Stimulated activated naive CD4-positive, alpha-beta T cell treated with Interleukin-2 at 50 U/mL for 16 hours (primary cell): ENCODE results near the gene LRP6.
A peak's percentile ranks its signal among the peaks of the same experiment; 100 is the strongest.
"Not testable (repeated sequence)": the region's sequence is repeated elsewhere in the genome, so short reads cannot be mapped to it uniquely, and the experiment has no call there.

Source experiments
- DNase-seq: peaks from one replicate; lab custom pipeline; 2025; lab: John Stamatoyannopoulos, UW

Gene LRP6

GRCh38 chr12:12180575-12180974 lies 86.3 kb downstream of the LRP6 start:
- DNase-seq: no peak

GRCh38 chr12:12180136-12180535 lies 86.7 kb downstream of the LRP6 start:
- no peak for DNase-seq

- no peak for DNase-seq
Observed at GRCh38 chr12:12178559-12178958, 88.3 kb downstream of the LRP6 start.

GRCh38 chr12:12176402-12176801 lies 90.4 kb downstream of the LRP6 start:
- no peak for DNase-seq

- DNase-seq: peak; percentile 1
Observed at GRCh38 chr12:12171991-12172511, 94.8 kb downstream of the LRP6 start.

- DNase-seq: no peak
Observed at GRCh38 chr12:12167847-12168246, 99.0 kb downstream of the LRP6 start.

GRCh38 chr12:12166751-12167150 lies 100.1 kb downstream of the LRP6 start:
- no peak for DNase-seq

GRCh38 chr12:12159988-12160387 lies 106.9 kb downstream of the LRP6 start:
- no peak for DNase-seq

GRCh38 chr12:12158858-12159257 lies 108.0 kb downstream of the LRP6 start:
- DNase-seq: no peak

- DNase-seq: no peak
Observed at GRCh38 chr12:12157424-12157823, 109.4 kb downstream of the LRP6 start.

GRCh38 chr12:12156828-12157227 lies 110.0 kb downstream of the LRP6 start:
- no peak for DNase-seq

GRCh38 chr12:12156116-12156515 lies 110.7 kb downstream of the LRP6 start:
- no peak for DNase-seq

GRCh38 chr12:12153596-12153995 lies 113.2 kb downstream of the LRP6 start:
- no peak for DNase-seq

- DNase-seq: no peak
Observed at GRCh38 chr12:12147111-12147510, 119.7 kb downstream of the LRP6 start.

GRCh38 chr12:12144531-12144930 lies 122.3 kb downstream of the LRP6 start:
- DNase-seq: not testable (repeated sequence)

- no peak for DNase-seq
Observed at GRCh38 chr12:12141000-12141399, 125.8 kb downstream of the LRP6 start.

- DNase-seq: no peak
Observed at GRCh38 chr12:12138203-12139154, 128.4 kb downstream of the LRP6 start.

- DNase-seq: no peak
Observed at GRCh38 chr12:12133785-12134184, 133.1 kb downstream of the LRP6 start.

- no peak for DNase-seq
Observed at GRCh38 chr12:12133259-12133658, 133.6 kb downstream of the LRP6 start.

GRCh38 chr12:12128670-12129069 lies 138.2 kb downstream of the LRP6 start:
- DNase-seq: no peak

- DNase-seq: no peak
Observed at GRCh38 chr12:12127304-12127703, 139.5 kb downstream of the LRP6 start.

GRCh38 chr12:12126551-12126950 lies 140.3 kb downstream of the LRP6 start:
- DNase-seq: no peak

- no peak for DNase-seq
Observed at GRCh38 chr12:12123036-12123604, 143.7 kb downstream of the LRP6 start.
